ENCODE data around the gene NAA10.

The NAA10 gene

GRCh38 chrX:153927672-153927921 lies 7.2 kb downstream of the NAA10 start:
- Histone ChIP-seq H3K36me3 (ENCODE audit: low read depth) (no peaks in the 10 kb centered on the region; the same call in 1 of the 2 replicates), H3K4me3 (ENCODE audit: severe bottlenecking) (peak overlapping the region; percentile 63), H3K4me1 (ENCODE audit: insufficient read depth, poor library complexity, severe bottlenecking) (no peaks in the 10 kb centered on the region), H3K27ac (ENCODE audit: poor library complexity, severe bottlenecking) (peak overlapping the region; percentile 91), H3K27me3 (ENCODE audit: insufficient read depth, poor library complexity, severe bottlenecking) (no peaks in the 10 kb centered on the region), H3K9me3 (ENCODE audit: severe bottlenecking) (no peaks in the 10 kb centered on the region)
- TF ChIP-seq CTCF (IDR thresholded peaks at IDR 0.05; ENCODE audit: poor library complexity, severe bottlenecking): no peak
- DNase-seq (ENCODE audit: low spot score) (no peak), ATAC-seq (ENCODE audit: low read depth) (no peak; the same call in 2 of the 3 replicates)

- Histone ChIP-seq H3K9me3 (ENCODE audit: severe bottlenecking) (no peaks in the 10 kb centered on the region), H3K36me3 (ENCODE audit: low read depth) (no peaks in the 10 kb centered on the region; the same call in 1 of the 2 replicates), H3K27me3 (ENCODE audit: insufficient read depth, poor library complexity, severe bottlenecking) (no peaks in the 10 kb centered on the region), H3K27ac (ENCODE audit: poor library complexity, severe bottlenecking) (peak overlapping the region; percentile 91), H3K4me1 (ENCODE audit: insufficient read depth, poor library complexity, severe bottlenecking) (no peaks in the 10 kb centered on the region), H3K4me3 (ENCODE audit: severe bottlenecking) (peak overlapping the region; percentile 63)
- DNase-seq (ENCODE audit: low spot score): no peak
- ATAC-seq (ENCODE audit: low read depth): peak; percentile 2; the same call in 1 of the 3 replicates
- TF ChIP-seq CTCF (IDR thresholded peaks at IDR 0.05; ENCODE audit: poor library complexity, severe bottlenecking): no peak
Observed at GRCh38 chrX:153926858-153927671, 7.8 kb downstream of the NAA10 start.

- Histone ChIP-seq H3K27ac (ENCODE audit: poor library complexity, severe bottlenecking) (peak overlapping the region; percentile 91), H3K9me3 (ENCODE audit: severe bottlenecking) (no peaks in the 10 kb centered on the region), H3K27me3 (ENCODE audit: insufficient read depth, poor library complexity, severe bottlenecking) (no peaks in the 10 kb centered on the region), H3K4me3 (ENCODE audit: severe bottlenecking) (no peak overlapping the region), H3K36me3 (ENCODE audit: low read depth) (no peaks in the 10 kb centered on the region; the same call in 1 of the 2 replicates), H3K4me1 (ENCODE audit: insufficient read depth, poor library complexity, severe bottlenecking) (no peaks in the 10 kb centered on the region)
- DNase-seq (ENCODE audit: low spot score) (no peak), ATAC-seq (ENCODE audit: low read depth) (no peak)
- TF ChIP-seq CTCF (IDR thresholded peaks at IDR 0.05; ENCODE audit: poor library complexity, severe bottlenecking): no peak
Observed at GRCh38 chrX:153926552-153926857, 8.3 kb downstream of the NAA10 start.

- ATAC-seq (ENCODE audit: low read depth) (no peak), DNase-seq (ENCODE audit: low spot score) (no peak)
- Histone ChIP-seq H3K9me3 (ENCODE audit: severe bottlenecking) (no peaks in the 10 kb centered on the region), H3K4me1 (ENCODE audit: insufficient read depth, poor library complexity, severe bottlenecking) (no peaks in the 10 kb centered on the region), H3K36me3 (ENCODE audit: low read depth) (no peaks in the 10 kb centered on the region; the same call in 1 of the 2 replicates), H3K27me3 (ENCODE audit: insufficient read depth, poor library complexity, severe bottlenecking) (no peaks in the 10 kb centered on the region), H3K4me3 (ENCODE audit: severe bottlenecking) (no peak within 1 kb of the TSS), H3K27ac (ENCODE audit: poor library complexity, severe bottlenecking) (peak within 1 kb of the TSS; percentile 91)
- no peak for TF ChIP-seq CTCF (IDR thresholded peaks at IDR 0.05; ENCODE audit: poor library complexity, severe bottlenecking)
Observed at GRCh38 chrX:153925739-153926551, 8.9 kb downstream of the NAA10 start, which contains the start of gene ARHGAP4. Gene ARHGAP4, minus strand, starts transcription at chrX:153926264. Its CDS starts 62 bp downstream, at chrX:153926202.

Measured in RWPE2 (cell line).